GM21381 (cell line): ENCODE measurements around the gene IMMP2L.
"Not testable (repeated sequence)": the region's sequence is repeated elsewhere in the genome, so short reads cannot be mapped to it uniquely, and the experiment has no call there.

Experiments used
- ATAC-seq: cut with Tn5 transposase; IDR thresholded peaks from one replicate; pipeline ENCODE4 v1.9.1; 2021; ENCODE audit warnings: mild to moderate bottlenecking, moderate library complexity; ENCODE audit not compliant: unreplicated experiment

IMMP2L gene

GRCh38 chr7:111510584-111511378 lies 51.5 kb downstream of the IMMP2L start:
- ATAC-seq = no peak

DNA sequence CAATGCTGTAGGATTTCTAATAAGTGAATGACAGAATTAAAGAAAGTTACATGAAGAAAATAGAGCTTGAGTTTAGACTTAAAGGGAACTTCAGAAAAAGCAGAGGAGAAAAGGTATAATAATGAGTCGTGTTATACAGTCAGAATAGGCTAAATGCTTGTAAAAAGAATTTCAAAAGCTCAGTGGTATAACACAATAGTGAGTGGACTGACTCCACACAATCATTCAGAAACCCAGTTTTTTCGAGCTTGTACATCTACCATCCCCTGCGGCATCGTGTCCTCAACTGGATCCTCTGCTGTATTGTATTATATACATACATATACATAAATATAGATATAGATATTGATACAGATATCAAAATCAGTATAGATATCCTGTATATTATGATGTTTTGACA lies 52.2 kb downstream of the IMMP2L start:
- no peak for ATAC-seq

- no peak for ATAC-seq
These were observed 53.0 kb downstream of the IMMP2L start for GRCh38 chr7:111509288-111509687.

- ATAC-seq = no peak
These were observed 53.9 kb downstream of the IMMP2L start for GRCh38 chr7:111508387-111508786.

GRCh38 chr7:111505422-111505821 lies 56.9 kb downstream of the IMMP2L start:
- not testable (repeated sequence) for ATAC-seq

GRCh38 chr7:111501799-111502198 lies 60.5 kb downstream of the IMMP2L start:
- not testable (repeated sequence) for ATAC-seq

DNA sequence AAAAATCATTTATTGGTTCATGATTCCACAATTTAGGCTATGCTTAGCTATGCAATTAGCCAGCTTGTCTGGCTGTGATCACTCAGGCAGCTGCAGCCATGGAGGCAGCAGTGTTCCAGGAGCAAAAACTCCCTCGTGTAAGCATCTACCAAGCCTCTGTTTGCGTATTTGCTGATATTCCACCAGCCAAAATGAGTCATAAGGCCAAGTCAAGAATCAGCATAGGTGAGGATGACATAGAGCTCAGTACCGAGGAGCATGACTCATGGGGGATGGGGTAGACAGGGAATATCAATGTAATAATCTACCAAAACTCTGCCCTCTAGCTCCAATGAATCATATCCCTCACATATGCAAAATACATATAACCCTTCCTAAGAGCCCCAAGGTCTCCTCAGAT lies 63.3 kb downstream of the IMMP2L start:
- ATAC-seq = no peak

GRCh38 chr7:111498391-111499007 lies 63.8 kb downstream of the IMMP2L start:
- no peak for ATAC-seq

DNA sequence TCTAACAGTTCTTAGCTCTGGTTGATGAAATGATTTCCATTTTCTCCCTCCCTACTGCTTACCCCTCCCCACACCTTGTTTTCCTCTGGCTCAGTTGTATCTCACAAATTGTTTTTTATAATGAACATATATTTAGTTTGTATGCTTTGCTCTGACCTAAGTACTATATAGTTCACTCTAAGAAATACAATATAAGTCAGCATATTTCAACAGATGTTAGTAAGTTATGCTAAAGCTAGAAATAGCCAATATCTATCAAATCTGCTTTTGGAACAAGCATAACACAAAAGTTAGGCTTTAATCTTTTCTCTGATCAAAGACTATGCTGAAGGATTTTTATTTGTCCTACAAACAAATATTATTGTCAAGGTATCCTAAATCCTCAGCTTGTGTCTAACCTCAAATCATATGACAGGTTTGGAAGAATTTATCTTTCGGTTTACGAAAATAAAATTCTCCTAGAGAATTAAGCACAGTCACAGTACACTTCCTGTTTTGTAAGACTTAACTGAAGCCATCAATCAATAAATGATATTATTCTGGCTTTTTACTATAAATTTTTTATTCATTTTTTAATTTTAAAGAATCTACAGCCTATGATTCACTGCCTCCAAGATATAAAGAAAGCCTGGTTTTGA lies 67.0 kb downstream of the IMMP2L start:
- no peak for ATAC-seq

DNA sequence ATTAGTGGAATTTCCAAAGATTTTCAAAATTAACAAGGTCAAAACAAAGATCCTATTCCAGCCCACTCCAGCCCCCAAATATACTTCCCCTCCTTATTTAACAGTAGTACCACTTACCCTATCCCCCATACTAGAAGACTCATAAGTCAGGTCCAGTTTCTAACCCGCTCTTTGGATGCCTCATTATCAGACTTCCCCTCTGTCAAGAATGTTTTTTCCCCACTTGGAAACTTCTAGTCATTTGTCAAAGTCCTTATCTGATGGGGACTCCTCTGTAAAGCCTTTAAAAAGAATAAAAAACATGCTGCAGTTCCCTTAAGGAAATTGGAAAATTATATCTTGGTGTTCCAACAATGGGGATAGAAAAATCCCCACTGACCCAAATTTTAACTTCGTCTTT lies 70.1 kb downstream of the IMMP2L start:
- no peak for ATAC-seq

- no peak for ATAC-seq
These were observed 75.7 kb downstream of the IMMP2L start for GRCh38 chr7:111486472-111487142.

DNA sequence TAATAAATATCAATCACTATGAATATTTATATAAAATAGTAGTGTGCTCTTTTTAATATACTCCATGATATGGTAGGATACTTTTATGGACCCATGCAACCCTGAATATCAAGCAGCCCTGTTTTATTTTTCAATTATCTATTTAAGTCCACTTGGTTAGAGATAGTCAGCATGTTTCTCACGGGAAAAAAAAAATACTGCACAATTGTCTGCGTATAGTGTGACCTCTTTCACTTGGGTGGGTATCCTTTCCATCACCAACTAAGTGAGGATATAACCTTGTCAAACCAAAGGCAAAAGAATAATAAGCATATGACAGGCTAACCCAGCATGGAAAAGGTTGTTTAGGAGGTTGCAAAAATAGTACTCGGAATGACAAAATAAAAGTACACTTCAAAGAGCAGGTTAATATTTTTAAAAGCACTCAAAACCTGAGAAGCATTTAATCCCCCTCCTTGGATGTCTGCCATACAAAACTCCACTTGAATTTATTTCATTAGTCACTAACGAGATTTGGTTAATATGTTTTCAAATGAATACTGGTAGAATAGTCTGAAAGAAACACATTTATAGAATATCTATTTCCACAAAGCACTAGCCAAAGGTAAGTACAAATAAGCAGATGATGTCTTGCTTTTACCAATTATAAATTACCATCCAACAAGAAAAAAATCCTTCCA lies 76.5 kb downstream of the IMMP2L start:
- no peak for ATAC-seq

GRCh38 chr7:111483078-111483477 lies 79.2 kb downstream of the IMMP2L start:
- no peak for ATAC-seq

GRCh38 chr7:111477462-111478225 lies 84.6 kb downstream of the IMMP2L start:
- ATAC-seq = no peak

DNA sequence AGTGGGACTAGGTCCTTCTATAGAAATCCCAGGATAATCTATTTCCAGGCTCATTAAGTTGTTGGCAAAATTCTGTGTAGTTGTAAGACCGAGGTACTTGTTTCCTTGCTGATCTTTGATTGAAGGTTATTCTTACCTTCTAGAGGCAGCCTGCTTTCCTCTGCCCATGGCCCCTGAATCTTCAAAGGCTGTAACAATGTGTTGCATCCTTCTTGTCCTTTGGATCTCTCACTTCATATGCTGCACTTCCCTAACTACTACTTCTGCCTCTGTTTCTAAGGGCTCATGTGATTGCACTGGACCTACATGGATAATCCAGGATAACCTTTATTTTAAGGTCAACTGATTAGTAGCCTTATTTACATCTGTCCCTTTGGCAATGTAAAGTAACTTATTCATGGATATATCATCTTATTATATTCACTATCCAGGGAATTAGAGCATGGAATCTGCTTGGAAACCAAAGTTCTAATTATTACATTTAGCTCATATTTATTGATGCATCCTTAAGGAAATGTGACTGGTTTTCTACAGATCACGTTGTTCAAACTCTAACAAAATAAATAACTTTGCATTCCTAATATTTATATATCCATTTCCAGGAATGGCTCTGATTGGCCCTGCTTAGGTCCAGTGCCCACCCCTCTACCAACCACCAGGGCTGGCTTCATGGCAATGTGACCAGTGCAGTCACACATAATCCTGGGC lies 85.6 kb downstream of the IMMP2L start:
- ATAC-seq = no peak

- ATAC-seq = no peak
These were observed 86.3 kb downstream of the IMMP2L start for GRCh38 chr7:111475959-111476358.

GRCh38 chr7:111475419-111475748 lies 86.9 kb downstream of the IMMP2L start:
- no peak for ATAC-seq

GRCh38 chr7:111474723-111475418 lies 87.4 kb downstream of the IMMP2L start:
- no peak for ATAC-seq
